GM23338 (cell line): ENCODE data around the gene PDCD4. TPM values are rescaled to one million over a fixed set of nuclear protein-coding genes. Genes with fewer than 3 reads are reported as not detected.

Experiments
- ATAC-seq: fragments of 200-7000 bp; cut with Tn5 transposase; 3 replicates; pipeline ENCODE4 v1.9.1; 2020
- DNase-seq: peaks from one replicate; pipeline ENCODE4 v3.0.0-alpha.2; 2015; ENCODE audit warnings: low spot score
- H2AFZ ChIP-seq: fragments of 200-600 bp; sonication (generic); 2 replicates; pipeline ENCODE4 v1.8.0; 2016; ENCODE audit warnings: antibody characterized with exemption, mild to moderate bottlenecking, moderate library complexity
- H3F3A ChIP-seq: fragments of 200-600 bp; sonication (generic); replicated peaks from 2 replicates; pipeline ENCODE4 v1.8.0; 2017; ENCODE audit warnings: antibody characterized with exemption, mixed run types, low read depth
- H3K27ac ChIP-seq: fragments of 200-600 bp; sonication (generic); 2 replicates; pipeline ENCODE4 v1.6.1; 2016; ENCODE audit warnings: low read depth
- H3K27me3 ChIP-seq: fragments of 200-600 bp; sonication (generic); 2 replicates; pipeline ENCODE4 v1.8.0; 2016; ENCODE audit warnings: mild to moderate bottlenecking, mixed run types, moderate library complexity; ENCODE audit not compliant: insufficient read depth
- H3K36me3 ChIP-seq: fragments of 200-600 bp; sonication (generic); 2 replicates; pipeline ENCODE4 v1.8.0; 2016; ENCODE audit warnings: mild to moderate bottlenecking; ENCODE audit not compliant: insufficient read depth
- H3K4me1 ChIP-seq: fragments of 200-600 bp; sonication (generic); 2 replicates; pipeline ENCODE4 v1.8.0; 2016; ENCODE audit warnings: mild to moderate bottlenecking, moderate library complexity; ENCODE audit not compliant: insufficient read depth
- H3K4me2 ChIP-seq: fragments of 200-600 bp; sonication (generic); 2 replicates; pipeline ENCODE4 v1.7.1; 2017; ENCODE audit warnings: mixed run types
- H3K4me3 ChIP-seq: fragments of 200-600 bp; sonication (generic); 2 replicates; pipeline ENCODE4 v1.6.1; 2016; ENCODE audit warnings: mixed run types
- H3K79me2 ChIP-seq: fragments of 200-600 bp; sonication (generic); replicated peaks from 2 replicates; pipeline ENCODE4 v1.8.0; 2017; ENCODE audit warnings: mild to moderate bottlenecking; ENCODE audit not compliant: insufficient read depth
- H3K9me2 ChIP-seq: fragments of 200-600 bp; sonication (generic); 2 replicates; pipeline ENCODE4 v1.8.0; 2017; ENCODE audit not compliant: insufficient read depth
- H4K20me1 ChIP-seq: fragments of 200-600 bp; sonication (generic); replicated peaks from 2 replicates; pipeline ENCODE4 v1.8.0; 2017; ENCODE audit warnings: mild to moderate bottlenecking; ENCODE audit not compliant: insufficient read depth
- H3K27ac Mint-ChIP-seq: 2 replicates; pipeline ENCODE4 v1.8.0; 2020; ENCODE audit warnings: inconsistent platforms, mild to moderate bottlenecking, moderate library complexity, mixed read lengths
- H3K27me3 Mint-ChIP-seq: 3 replicates; pipeline ENCODE4 v1.8.0; 2022; ENCODE audit warnings: low read depth, mild to moderate bottlenecking, moderate library complexity, mixed read lengths, inconsistent platforms; ENCODE audit not compliant: insufficient read depth, poor library complexity
- H3K36me3 Mint-ChIP-seq: 3 replicates; pipeline ENCODE4 v1.8.0; 2021; ENCODE audit warnings: low read depth, mild to moderate bottlenecking, inconsistent platforms, moderate library complexity, mixed read lengths
- H3K4me1 Mint-ChIP-seq: 3 replicates; pipeline ENCODE4 v1.8.0; 2020; ENCODE audit warnings: mild to moderate bottlenecking, inconsistent platforms, mixed read lengths
- H3K4me3 Mint-ChIP-seq: 3 replicates; pipeline ENCODE4 v1.8.0; 2021; ENCODE audit warnings: moderate library complexity, mild to moderate bottlenecking, inconsistent platforms, mixed read lengths
- H3K9me3 Mint-ChIP-seq: 3 replicates; pipeline ENCODE4 v1.8.0; 2020; ENCODE audit warnings: moderate library complexity, mild to moderate bottlenecking, inconsistent platforms, mixed read lengths
- CREB1 ChIP-seq: fragments of 250-450 bp; sonication (Bioruptor Pico); IDR thresholded peaks from 2 replicates; pipeline ENCODE4 v1.5.0; 2020; ENCODE audit warnings: low read depth, mild to moderate bottlenecking, moderate library complexity
- CTCF ChIP-seq, 2 experiments: fragments of 200-600 bp in 1 of 2; sonication (generic) in 1 of 2; conservative IDR thresholded peaks; 2 replicates each; pipeline versions ENCODE4 v1.5.1 to v1.6.1; 2016 to 2017; ENCODE audit warnings: antibody characterized with exemption in 2 of 2, low read depth in 2 of 2, mild to moderate bottlenecking in 2 of 2, moderate library complexity in 1 of 2
- REST ChIP-seq: IDR thresholded peaks from one replicate; pipeline ENCODE4 v1.6.1; 2018; ENCODE audit warnings: antibody characterized with exemption; ENCODE audit not compliant: unreplicated experiment
- STAT1 ChIP-seq: IDR thresholded peaks from one replicate; pipeline ENCODE4 v1.6.1; 2016; ENCODE audit warnings: antibody characterized with exemption; ENCODE audit not compliant: unreplicated experiment
- ZNF114 ChIP-seq: fragments of 250-450 bp; sonication (Bioruptor Pico); IDR thresholded peaks from 2 replicates; pipeline ENCODE4 v1.5.0; 2020; ENCODE audit warnings: mild to moderate bottlenecking, moderate library complexity
- polyA plus RNA-seq: library from polyadenylated mRNA; unstranded; fragments of >200 nt; fragmentation: Nextera tagmentation; extraction: Ambion mirVana; gene quantifications from 2 replicates; pipeline ENCODE4 v1.2.1, GENCODE V29; 2016
- total RNA-seq: library from RNA; depleted of rRNA; stranded (reverse); fragments of >200 nt; shearing (Covaris generic); gene quantifications from 2 replicates; pipeline ENCODE4 v1.2.3, GENCODE V29; 2014
- TF ChIP-seq, protein P1 (sequence below): fragments of 250-450 bp; sonication (Bioruptor Pico); IDR thresholded peaks from 2 replicates; pipeline ENCODE4 v1.5.0; 2020; ENCODE audit warnings: mild to moderate bottlenecking, moderate library complexity

Gene PDCD4
- total and polyA plus RNA-seq, 2 experiments from 2014 or later: 10.1 to 18.0 TPM

- TF ChIP-seq, protein P1, sequence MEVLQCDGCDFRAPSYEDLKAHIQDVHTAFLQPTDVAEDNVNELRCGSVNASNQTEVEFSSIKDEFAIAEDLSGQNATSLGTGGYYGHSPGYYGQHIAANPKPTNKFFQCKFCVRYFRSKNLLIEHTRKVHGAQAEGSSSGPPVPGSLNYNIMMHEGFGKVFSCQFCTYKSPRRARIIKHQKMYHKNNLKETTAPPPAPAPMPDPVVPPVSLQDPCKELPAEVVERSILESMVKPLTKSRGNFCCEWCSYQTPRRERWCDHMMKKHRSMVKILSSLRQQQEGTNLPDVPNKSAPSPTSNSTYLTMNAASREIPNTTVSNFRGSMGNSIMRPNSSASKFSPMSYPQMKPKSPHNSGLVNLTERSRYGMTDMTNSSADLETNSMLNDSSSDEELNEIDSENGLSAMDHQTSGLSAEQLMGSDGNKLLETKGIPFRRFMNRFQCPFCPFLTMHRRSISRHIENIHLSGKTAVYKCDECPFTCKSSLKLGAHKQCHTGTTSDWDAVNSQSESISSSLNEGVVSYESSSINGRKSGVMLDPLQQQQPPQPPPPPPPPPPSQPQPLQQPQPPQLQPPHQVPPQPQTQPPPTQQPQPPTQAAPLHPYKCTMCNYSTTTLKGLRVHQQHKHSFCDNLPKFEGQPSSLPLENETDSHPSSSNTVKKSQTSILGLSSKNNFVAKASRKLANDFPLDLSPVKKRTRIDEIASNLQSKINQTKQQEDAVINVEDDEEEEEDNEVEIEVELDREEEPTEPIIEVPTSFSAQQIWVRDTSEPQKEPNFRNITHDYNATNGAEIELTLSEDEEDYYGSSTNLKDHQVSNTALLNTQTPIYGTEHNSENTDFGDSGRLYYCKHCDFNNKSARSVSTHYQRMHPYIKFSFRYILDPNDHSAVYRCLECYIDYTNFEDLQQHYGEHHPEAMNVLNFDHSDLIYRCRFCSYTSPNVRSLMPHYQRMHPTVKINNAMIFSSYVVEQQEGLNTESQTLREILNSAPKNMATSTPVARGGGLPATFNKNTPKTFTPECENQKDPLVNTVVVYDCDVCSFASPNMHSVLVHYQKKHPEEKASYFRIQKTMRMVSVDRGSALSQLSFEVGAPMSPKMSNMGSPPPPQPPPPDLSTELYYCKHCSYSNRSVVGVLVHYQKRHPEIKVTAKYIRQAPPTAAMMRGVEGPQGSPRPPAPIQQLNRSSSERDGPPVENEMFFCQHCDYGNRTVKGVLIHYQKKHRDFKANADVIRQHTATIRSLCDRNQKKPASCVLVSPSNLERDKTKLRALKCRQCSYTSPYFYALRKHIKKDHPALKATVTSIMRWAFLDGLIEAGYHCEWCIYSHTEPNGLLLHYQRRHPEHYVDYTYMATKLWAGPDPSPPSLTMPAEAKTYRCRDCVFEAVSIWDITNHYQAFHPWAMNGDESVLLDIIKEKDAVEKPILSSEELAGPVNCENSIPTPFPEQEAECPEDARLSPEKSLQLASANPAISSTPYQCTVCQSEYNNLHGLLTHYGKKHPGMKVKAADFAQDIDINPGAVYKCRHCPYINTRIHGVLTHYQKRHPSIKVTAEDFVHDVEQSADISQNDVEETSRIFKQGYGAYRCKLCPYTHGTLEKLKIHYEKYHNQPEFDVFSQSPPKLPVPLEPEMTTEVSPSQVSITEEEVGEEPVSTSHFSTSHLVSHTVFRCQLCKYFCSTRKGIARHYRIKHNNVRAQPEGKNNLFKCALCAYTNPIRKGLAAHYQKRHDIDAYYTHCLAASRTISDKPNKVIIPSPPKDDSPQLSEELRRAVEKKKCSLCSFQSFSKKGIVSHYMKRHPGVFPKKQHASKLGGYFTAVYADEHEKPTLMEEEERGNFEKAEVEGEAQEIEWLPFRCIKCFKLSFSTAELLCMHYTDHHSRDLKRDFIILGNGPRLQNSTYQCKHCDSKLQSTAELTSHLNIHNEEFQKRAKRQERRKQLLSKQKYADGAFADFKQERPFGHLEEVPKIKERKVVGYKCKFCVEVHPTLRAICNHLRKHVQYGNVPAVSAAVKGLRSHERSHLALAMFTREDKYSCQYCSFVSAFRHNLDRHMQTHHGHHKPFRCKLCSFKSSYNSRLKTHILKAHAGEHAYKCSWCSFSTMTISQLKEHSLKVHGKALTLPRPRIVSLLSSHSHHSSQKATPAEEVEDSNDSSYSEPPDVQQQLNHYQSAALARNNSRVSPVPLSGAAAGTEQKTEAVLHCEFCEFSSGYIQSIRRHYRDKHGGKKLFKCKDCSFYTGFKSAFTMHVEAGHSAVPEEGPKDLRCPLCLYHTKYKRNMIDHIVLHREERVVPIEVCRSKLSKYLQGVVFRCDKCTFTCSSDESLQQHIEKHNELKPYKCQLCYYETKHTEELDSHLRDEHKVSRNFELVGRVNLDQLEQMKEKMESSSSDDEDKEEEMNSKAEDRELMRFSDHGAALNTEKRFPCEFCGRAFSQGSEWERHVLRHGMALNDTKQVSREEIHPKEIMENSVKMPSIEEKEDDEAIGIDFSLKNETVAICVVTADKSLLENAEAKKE (CRISPR knock-in tag): no peak
- TF ChIP-seq ZNF114 (CRISPR knock-in tag): no peak
- no peak for TF ChIP-seq REST
These were observed 868 bp upstream of the PDCD4 start (continued) for GRCh38 chr10:110870823-110871297.

GRCh38 chr10:110872145-110872983 is 636 bp downstream of the PDCD4 start:
- H3K9me3 Mint-ChIP-seq: no peaks in the 10 kb centered on the region
- peaks cover 25% of the 10 kb centered on the region for H3K4me1 Mint-ChIP-seq
- peak overlapping the region; percentile 77 for H2AFZ ChIP-seq
- peak; percentile 87 for DNase-seq
- H3K36me3 Mint-ChIP-seq: no peaks in the 10 kb centered on the region; the same call in 2 of the 3 replicates
- peak overlapping the region; percentile 61 for H3K4me3 ChIP-seq
- TF ChIP-seq CTCF (conservative IDR thresholded peaks at IDR 0.05; ENCODE audit: low read depth in 2 of 2) (peak; percentile 11 to 12; a peak in 1 of 4 replicates), STAT1 (no peak), CREB1 (CRISPR knock-in tag) (peak; percentile 30; the same call in 1 of the 2 replicates)
- peaks cover 22% of the 10 kb centered on the region for H3K4me1 ChIP-seq
- peaks cover 13% of the 10 kb centered on the region for H3K79me2 ChIP-seq
- no peaks in the 10 kb centered on the region for H3K27me3 ChIP-seq
- no peaks in the 10 kb centered on the region for H3K9me2 ChIP-seq
- H3K27me3 Mint-ChIP-seq: peaks cover 6% of the 10 kb centered on the region
- H3K4me3 Mint-ChIP-seq: peak overlapping the region; percentile 90
- H3K27ac ChIP-seq: peak overlapping the region; percentile 84
- ATAC-seq: peak; percentile 75
- peak overlapping the region; percentile 94 for H3K27ac Mint-ChIP-seq
- no peaks in the 10 kb centered on the region for H3F3A ChIP-seq
- H4K20me1 ChIP-seq: no peaks in the 10 kb centered on the region
- H3K36me3 ChIP-seq: no peaks in the 10 kb centered on the region
- H3K4me2 ChIP-seq: peak overlapping the region; percentile 80
